KMS-11 (cell line): ENCODE data around the gene VDR.

ENCODE experiments used
- H2AFZ ChIP-seq: fragments of 200-600 bp; sonication (generic); 2 replicates; pipeline ENCODE4 v1.6.1; 2016; ENCODE audit warnings: antibody characterized with exemption, mixed run types, low read depth
- H3K27ac ChIP-seq: fragments of 200-600 bp; sonication (generic); 2 replicates; pipeline ENCODE4 v1.6.1; 2016; ENCODE audit warnings: mild to moderate bottlenecking, mixed run types
- H3K27me3 ChIP-seq: fragments of 200-600 bp; sonication (generic); 2 replicates; pipeline ENCODE4 v1.6.1; 2017; ENCODE audit warnings: mild to moderate bottlenecking, low read depth, mixed run types, moderate library complexity; ENCODE audit not compliant: insufficient read depth
- H3K36me3 ChIP-seq: fragments of 200-600 bp; sonication (generic); 2 replicates; pipeline ENCODE4 v1.6.1; 2017; ENCODE audit warnings: mild to moderate bottlenecking, mixed run types; ENCODE audit not compliant: insufficient read depth
- H3K4me1 ChIP-seq: fragments of 200-600 bp; sonication (generic); 2 replicates; pipeline ENCODE4 v1.6.1; 2016; ENCODE audit warnings: mild to moderate bottlenecking, low read depth, mixed run types; ENCODE audit not compliant: poor library complexity, severe bottlenecking
- H3K4me2 ChIP-seq: fragments of 200-600 bp; sonication (generic); 2 replicates; pipeline ENCODE4 v1.7.0; 2016; ENCODE audit warnings: mild to moderate bottlenecking, mixed run types
- H3K4me3 ChIP-seq: fragments of 200-600 bp; sonication (generic); IDR thresholded peaks from 2 replicates; pipeline ENCODE4 v1.6.1; 2017; ENCODE audit warnings: low read depth, low read length, mixed read lengths; ENCODE audit not compliant: insufficient read depth
- H3K79me2 ChIP-seq: fragments of 200-600 bp; sonication (generic); 2 replicates; pipeline ENCODE4 v1.6.1; 2016; ENCODE audit warnings: low read depth, mixed run types; ENCODE audit not compliant: insufficient read depth
- H3K9ac ChIP-seq: fragments of 200-600 bp; sonication (generic); 2 replicates; pipeline ENCODE4 v1.6.1; 2016; ENCODE audit warnings: mild to moderate bottlenecking, mixed run types
- H4K20me1 ChIP-seq: fragments of 200-600 bp; sonication (generic); 2 replicates; pipeline ENCODE4 v1.6.1; 2016; ENCODE audit warnings: mild to moderate bottlenecking, mixed run types; ENCODE audit not compliant: insufficient read depth
- TF ChIP-seq, protein P1 (sequence below): fragments of 200-600 bp; sonication (generic); conservative IDR thresholded peaks from 2 replicates; pipeline ENCODE4 v1.6.1; 2017; ENCODE audit warnings: low read depth, mild to moderate bottlenecking, antibody characterized with exemption, low read length, moderate library complexity, mixed read lengths

VDR gene

GRCh38 chr12:47814539-47815170 is 90.1 kb downstream of the VDR start:
- Histone ChIP-seq H2AFZ (no peak overlapping the region), H3K36me3 (no peaks in the 10 kb centered on the region; the same call in 1 of the 2 replicates), H3K4me1 (peaks cover 82% of the 10 kb centered on the region), H4K20me1 (no peaks in the 10 kb centered on the region), H3K9ac (peak overlapping the region; percentile 57; the same call in 1 of the 2 replicates), H3K79me2 (peaks cover 85% of the 10 kb centered on the region), H3K4me2 (peak overlapping the region; percentile 99), H3K27me3 (no peaks in the 10 kb centered on the region), H3K27ac (peak overlapping the region; percentile 88), H3K4me3 (no peak overlapping the region)
- TF ChIP-seq, protein P1, sequence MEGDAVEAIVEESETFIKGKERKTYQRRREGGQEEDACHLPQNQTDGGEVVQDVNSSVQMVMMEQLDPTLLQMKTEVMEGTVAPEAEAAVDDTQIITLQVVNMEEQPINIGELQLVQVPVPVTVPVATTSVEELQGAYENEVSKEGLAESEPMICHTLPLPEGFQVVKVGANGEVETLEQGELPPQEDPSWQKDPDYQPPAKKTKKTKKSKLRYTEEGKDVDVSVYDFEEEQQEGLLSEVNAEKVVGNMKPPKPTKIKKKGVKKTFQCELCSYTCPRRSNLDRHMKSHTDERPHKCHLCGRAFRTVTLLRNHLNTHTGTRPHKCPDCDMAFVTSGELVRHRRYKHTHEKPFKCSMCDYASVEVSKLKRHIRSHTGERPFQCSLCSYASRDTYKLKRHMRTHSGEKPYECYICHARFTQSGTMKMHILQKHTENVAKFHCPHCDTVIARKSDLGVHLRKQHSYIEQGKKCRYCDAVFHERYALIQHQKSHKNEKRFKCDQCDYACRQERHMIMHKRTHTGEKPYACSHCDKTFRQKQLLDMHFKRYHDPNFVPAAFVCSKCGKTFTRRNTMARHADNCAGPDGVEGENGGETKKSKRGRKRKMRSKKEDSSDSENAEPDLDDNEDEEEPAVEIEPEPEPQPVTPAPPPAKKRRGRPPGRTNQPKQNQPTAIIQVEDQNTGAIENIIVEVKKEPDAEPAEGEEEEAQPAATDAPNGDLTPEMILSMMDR: no peak

DNA sequence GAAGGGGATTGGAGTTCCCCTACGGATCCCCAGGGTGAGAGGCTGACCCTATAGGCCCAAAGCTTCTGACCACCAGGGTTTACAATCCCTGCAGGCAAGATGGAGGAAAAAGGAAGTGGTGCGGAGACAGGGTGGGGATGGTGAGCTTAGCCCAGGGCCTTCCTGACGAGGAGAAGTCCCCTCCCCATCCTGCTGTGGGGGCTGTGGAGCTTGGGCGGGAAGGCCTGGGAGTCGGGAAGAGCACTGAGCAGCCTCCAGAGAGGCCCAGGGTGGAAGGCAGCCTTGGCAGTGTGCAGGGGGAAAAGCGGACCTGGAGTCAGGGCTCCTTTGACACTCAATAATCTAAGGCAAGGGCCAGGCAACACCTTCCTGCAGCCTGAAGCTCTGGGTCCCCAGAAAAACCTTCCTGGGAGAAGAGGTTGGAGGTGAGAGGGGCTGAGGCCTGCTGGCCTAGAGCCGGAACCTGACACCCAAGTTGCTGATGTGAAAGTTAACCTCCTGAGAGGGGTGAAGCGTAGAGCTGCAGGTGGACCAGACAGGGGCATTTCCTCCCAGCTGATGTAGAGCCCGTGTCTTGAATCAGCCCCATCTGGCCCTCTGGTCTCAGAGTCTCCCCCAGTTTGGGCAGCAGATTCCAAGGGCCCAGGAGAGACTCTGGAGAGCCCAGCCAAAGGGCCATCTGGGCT is 91.1 kb downstream of the VDR start:
- no peaks in the 10 kb centered on the region for H4K20me1 ChIP-seq
- TF ChIP-seq, protein P1: peak; percentile 26; the same call in 1 of the 2 replicates
- H3K36me3 ChIP-seq: no peaks in the 10 kb centered on the region; the same call in 1 of the 2 replicates
- H3K4me2 ChIP-seq: peak overlapping the region; percentile 99
- H3K27me3 ChIP-seq: no peaks in the 10 kb centered on the region
- H2AFZ ChIP-seq: no peak overlapping the region
- H3K27ac ChIP-seq: peak overlapping the region; percentile 88
- no peak overlapping the region for H3K4me3 ChIP-seq
- peak overlapping the region; percentile 57 for H3K9ac ChIP-seq
- H3K79me2 ChIP-seq: peaks cover 88% of the 10 kb centered on the region
- peaks cover 92% of the 10 kb centered on the region for H3K4me1 ChIP-seq

DNA sequence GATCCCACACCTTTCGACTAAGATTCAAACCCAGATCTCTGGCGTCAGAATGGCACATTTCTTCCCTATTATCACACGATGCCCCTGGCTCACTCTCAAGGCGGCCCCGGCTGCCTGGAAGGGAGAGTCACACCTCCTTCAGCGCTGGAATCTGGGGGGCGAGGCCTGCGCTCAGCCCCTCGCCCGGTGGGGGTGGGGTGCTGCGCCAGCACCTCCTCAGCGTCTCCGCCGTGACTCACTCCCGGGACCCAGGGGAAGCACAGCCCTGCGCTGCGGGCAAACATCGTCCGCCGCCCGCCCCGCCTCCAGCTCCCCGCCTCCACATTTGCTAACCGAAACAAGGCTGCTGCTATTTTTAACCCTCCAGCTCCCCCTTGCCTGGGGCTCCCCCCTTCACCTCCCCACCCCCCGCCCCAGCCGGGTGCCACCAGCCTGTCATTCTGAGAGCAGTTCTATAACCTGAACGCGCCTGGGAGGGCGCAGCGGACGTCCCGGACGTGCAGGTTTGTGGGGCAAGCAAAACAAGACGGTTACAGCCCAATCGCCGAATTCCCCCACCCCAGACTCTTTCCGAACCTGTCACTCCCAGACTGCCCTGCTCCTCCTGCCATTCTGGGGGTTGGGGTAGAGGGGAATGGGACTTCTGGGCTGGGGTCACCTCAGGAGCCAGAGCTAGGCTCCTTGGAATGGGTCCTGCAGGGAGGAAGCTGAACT is 91.8 kb downstream of the VDR start:
- H3K27ac ChIP-seq: peak overlapping the region; percentile 88
- no peak overlapping the region for H2AFZ ChIP-seq
- H3K79me2 ChIP-seq: peaks cover 88% of the 10 kb centered on the region
- H3K4me3 ChIP-seq: no peak overlapping the region
- no peaks in the 10 kb centered on the region; the same call in 1 of the 2 replicates for H3K36me3 ChIP-seq
- no peaks in the 10 kb centered on the region for H4K20me1 ChIP-seq
- H3K4me1 ChIP-seq: peaks cover 93% of the 10 kb centered on the region
- H3K4me2 ChIP-seq: peak overlapping the region; percentile 99
- TF ChIP-seq, protein P1: peak; percentile 39
- peak overlapping the region; percentile 59 for H3K9ac ChIP-seq
- no peaks in the 10 kb centered on the region for H3K27me3 ChIP-seq

GRCh38 chr12:47811581-47812484 is 93.0 kb downstream of the VDR start:
- no peak overlapping the region for H2AFZ ChIP-seq
- H3K79me2 ChIP-seq: peaks cover 88% of the 10 kb centered on the region
- peak overlapping the region; percentile 88 for H3K27ac ChIP-seq
- TF ChIP-seq, protein P1: no peak
- no peaks in the 10 kb centered on the region for H4K20me1 ChIP-seq
- peak overlapping the region; percentile 95 for H3K4me2 ChIP-seq
- no peaks in the 10 kb centered on the region for H3K27me3 ChIP-seq
- H3K36me3 ChIP-seq: no peaks in the 10 kb centered on the region; the same call in 1 of the 2 replicates
- peak overlapping the region; percentile 59 for H3K9ac ChIP-seq
- peaks cover 92% of the 10 kb centered on the region for H3K4me1 ChIP-seq
- no peak overlapping the region for H3K4me3 ChIP-seq
